H1 (cell line): ENCODE measurements around the gene TUBA1A. TPM values are rescaled to one million over a fixed set of nuclear protein-coding genes. Genes with fewer than 3 reads are reported as not detected.

Experiments used
- CTCF ChIA-PET: fragments of 300-600 bp; sonication (Branson Sonifier 250); formaldehyde crosslinking; loops from one replicate; lab custom pipeline; 2021; ENCODE audit not compliant: partially characterized antibody; lab: Charles Lee
- POLR2A ChIA-PET: fragments of 300-600 bp; sonication (Branson Sonifier 250); formaldehyde crosslinking; loops from one replicate; lab custom pipeline; 2021; ENCODE audit warnings: inconsistent platforms; ENCODE audit not compliant: partially characterized antibody; lab: Charles Lee
- DNase-seq, 2 experiments: peaks; one replicate each; pipeline versions ENCODE4 v3.0.0 to v3.0.0-alpha.2; 2010 to 2022; ENCODE audit warnings: low spot score in 2 of 2, low read depth in 1 of 2, mixed read lengths in 1 of 2
- FAIRE-seq: peaks from 2 replicates; lab custom pipeline; 2011; peaks lifted over from hg19 to GRCh38; lab: Jason Lieb, UNC
- H2AFZ ChIP-seq: 2 replicates; pipeline ENCODE4 v1.8.1; 2012; ENCODE audit warnings: low read length, inconsistent platforms
- H2AK5ac ChIP-seq: 2 replicates; pipeline ENCODE4 v1.6.1; 2013; ENCODE audit warnings: low read depth, low read length
- H2BK120ac ChIP-seq: replicated peaks from 2 replicates; pipeline ENCODE3; 2013; ENCODE audit warnings: low read depth, low read length, inconsistent platforms
- H2BK12ac ChIP-seq: 2 replicates; pipeline ENCODE4 v1.6.1; 2013; ENCODE audit warnings: low read depth, low read length
- H2BK15ac ChIP-seq: 2 replicates; pipeline ENCODE4 v1.6.1; 2013; ENCODE audit warnings: low read length
- H2BK20ac ChIP-seq: 2 replicates; pipeline ENCODE4 v1.6.1; 2013; ENCODE audit warnings: low read length
- H2BK5ac ChIP-seq: 2 replicates; pipeline ENCODE4 v1.6.1; 2013; ENCODE audit warnings: low read depth, low read length
- H3K14ac ChIP-seq: 2 replicates; pipeline ENCODE4 v1.6.1; 2013; ENCODE audit warnings: inconsistent platforms; ENCODE audit not compliant: insufficient read length
- H3K18ac ChIP-seq: 2 replicates; pipeline ENCODE4 v1.6.1; 2013; ENCODE audit warnings: low read length; ENCODE audit errors: extremely low read depth
- H3K23ac ChIP-seq: 2 replicates; pipeline ENCODE4 v1.6.1; 2013; ENCODE audit warnings: inconsistent platforms; ENCODE audit not compliant: insufficient read length
- H3K23me2 ChIP-seq: 2 replicates; pipeline ENCODE4 v1.6.1; 2013; ENCODE audit warnings: low read depth, low read length
- H3K27ac ChIP-seq: 2 replicates; pipeline ENCODE4 v1.6.1; 2011; ENCODE audit warnings: low read depth, low read length, inconsistent platforms
- H3K27me3 ChIP-seq, 4 experiments: replicated peaks in 1 of 4; 1 replicate in 1 of 4; 2 replicates in 3 of 4; pipeline versions ENCODE4 v1.6.1 to v1.8.1; 2011 to 2013; ENCODE audit warnings: low read length in 3 of 4, mild to moderate bottlenecking in 3 of 4, inconsistent platforms in 2 of 4, mixed read lengths in 2 of 4, moderate library complexity in 1 of 4; ENCODE audit not compliant: control insufficient read depth in 3 of 4, insufficient read depth in 3 of 4; ENCODE audit errors: extremely low read depth in 1 of 4
- H3K36me3 ChIP-seq, 4 experiments: 2 replicates each; pipeline versions ENCODE4 v1.6.1 to v1.8.1; 2011 to 2013; ENCODE audit warnings: mild to moderate bottlenecking in 4 of 4, low read length in 3 of 4, moderate library complexity in 2 of 4, control low read depth in 1 of 4, inconsistent platforms in 1 of 4; ENCODE audit not compliant: insufficient read depth in 4 of 4, control insufficient read depth in 2 of 4
- H3K4ac ChIP-seq: replicated peaks from 2 replicates; pipeline ENCODE3; 2013; ENCODE audit warnings: low read length, low read depth, mixed read lengths, inconsistent platforms; ENCODE audit not compliant: insufficient read length
- H3K4me1 ChIP-seq, 4 experiments: replicated peaks in 1 of 4; 1 replicate in 1 of 4; 2 replicates in 3 of 4; pipeline versions ENCODE4 v1.6.1 to v1.8.1; 2011 to 2013; ENCODE audit warnings: low read length in 3 of 4, inconsistent platforms in 2 of 4, mixed read lengths in 1 of 4; ENCODE audit not compliant: insufficient read depth in 4 of 4, control insufficient read depth in 3 of 4
- H3K4me2 ChIP-seq, 2 experiments: 2 replicates each; pipeline versions ENCODE4 v1.6.1 to v1.8.1; 2011 to 2013; ENCODE audit warnings: low read depth in 2 of 2, low read length in 2 of 2, control low read depth in 1 of 2, inconsistent platforms in 1 of 2, mild to moderate bottlenecking in 1 of 2; ENCODE audit not compliant: insufficient read depth in 1 of 2
- H3K4me3 ChIP-seq, 4 experiments: fragments of 200-600, 300-600 bp in 1 of 4; sonication (generic), shearing (Covaris generic), sonication (Bioruptor Twin) in 1 of 4; 2 replicates each; pipeline versions ENCODE4 v1.5.1 to v1.8.1; 2011 to 2016; ENCODE audit warnings: low read length in 4 of 4, low read depth in 3 of 4, control low read depth in 2 of 4, inconsistent platforms in 2 of 4, mild to moderate bottlenecking in 2 of 4, mixed read lengths in 1 of 4, moderate library complexity in 1 of 4; ENCODE audit not compliant: insufficient read depth in 2 of 4; ENCODE audit errors: extremely low read depth in 1 of 4
- H3K56ac ChIP-seq: replicated peaks from 2 replicates; pipeline ENCODE3; 2013; ENCODE audit warnings: low read depth, mild to moderate bottlenecking, mixed read lengths, low read length, inconsistent platforms; ENCODE audit not compliant: insufficient read length
- H3K79me1 ChIP-seq: 2 replicates; pipeline ENCODE4 v1.6.1; 2013; ENCODE audit warnings: low read depth, low read length, control low read depth
- H3K79me2 ChIP-seq, 2 experiments: 2 replicates each; pipeline versions ENCODE4 v1.6.1 to v1.8.1; 2012 to 2013; ENCODE audit warnings: low read length in 2 of 2, mild to moderate bottlenecking in 2 of 2, inconsistent platforms in 1 of 2; ENCODE audit not compliant: insufficient read depth in 2 of 2, control insufficient read depth in 1 of 2
- H3K9ac ChIP-seq, 4 experiments: replicated peaks in 1 of 4; 1 replicate in 1 of 4; 2 replicates in 3 of 4; pipeline versions ENCODE4 v1.6.1 to v1.8.1; 2011 to 2013; ENCODE audit warnings: low read depth in 3 of 4, low read length in 3 of 4, control low read depth in 2 of 4, mild to moderate bottlenecking in 2 of 4, moderate library complexity in 2 of 4, inconsistent platforms in 1 of 4; ENCODE audit errors: extremely low read depth in 1 of 4
- H3K9me3 ChIP-seq, 2 experiments: 2 replicates each; pipeline versions ENCODE4 v1.6.1 to v1.8.1; 2012 to 2013; ENCODE audit warnings: mild to moderate bottlenecking in 2 of 2, moderate library complexity in 2 of 2, control low read depth in 1 of 2, inconsistent platforms in 1 of 2, low read depth in 1 of 2, low read length in 1 of 2, mixed read lengths in 1 of 2; ENCODE audit not compliant: insufficient read depth in 2 of 2
- H4K20me1 ChIP-seq, 2 experiments: replicated peaks in 1 of 2; 2 replicates each; pipeline versions ENCODE3 to v1.8.1; 2011 to 2013; ENCODE audit warnings: inconsistent platforms in 2 of 2, low read length in 2 of 2, mild to moderate bottlenecking in 1 of 2; ENCODE audit not compliant: insufficient read depth in 2 of 2, control insufficient read depth in 1 of 2
- H4K5ac ChIP-seq: 2 replicates; pipeline ENCODE4 v1.6.1; 2013; ENCODE audit warnings: low read length, low read depth, mixed read lengths, inconsistent platforms; ENCODE audit not compliant: insufficient read length
- H4K8ac ChIP-seq: 2 replicates; pipeline ENCODE4 v1.8.0; 2013; ENCODE audit warnings: mild to moderate bottlenecking, moderate library complexity, low read length, inconsistent platforms; ENCODE audit not compliant: insufficient read depth; ENCODE audit errors: extremely low read depth
- H4K91ac ChIP-seq: replicated peaks from 2 replicates; pipeline ENCODE3; 2013; ENCODE audit warnings: low read length, mixed read lengths, inconsistent platforms; ENCODE audit not compliant: insufficient read length
- SUZ12 ChIP-seq: fragments of 200-600 bp; sonication (generic); IDR thresholded peaks from 2 replicates; pipeline ENCODE4 v1.6.1; 2012; ENCODE audit warnings: mild to moderate bottlenecking, inconsistent platforms, low read length, moderate library complexity, mixed read lengths
- WGBS, 2 experiments: shearing (Covaris generic) in 1 of 2; methylation state at CpG; one replicate each; pipeline versions ENCODE4 v1.1.6 to v1.1.7; 2013 to 2015; ENCODE audit warnings: low lambda C conversion rate in 2 of 2, mixed read lengths in 2 of 2, inconsistent platforms in 1 of 2, low coverage in 1 of 2, missing lambda C conversion rate in 1 of 2; ENCODE audit not compliant: insufficient replicate concordance in 2 of 2, insufficient coverage in 1 of 2, insufficient read length in 1 of 2; ENCODE audit errors: extremely low coverage in 1 of 2, missing lambda C conversion rate in 1 of 2; 5-methylcytosine and 5-hydroxymethylcytosine counted together
- polyA plus RNA-seq, 7 experiments: library from polyadenylated mRNA; depleted of rRNA in 3 of 7; stranded (reverse) in 5 of 7; unstranded in 2 of 7; fragments of >200 nt in 5 of 7; fragments of 200-250 nt in 2 of 7; gene quantifications; 1 replicate in 5 of 7; 2 replicates in 1 of 7; 4 replicates in 1 of 7; pipeline versions ENCODE4 v1.2.1 to v1.2.3, GENCODE V29; 2011 to 2013; ENCODE audit warnings: missing spikeins in 2 of 7, mixed read lengths in 2 of 7
- total RNA-seq: library from RNA; stranded (reverse); fragmentation: NEBNext Ultra II Directional; extraction: Animal tissue kit (Norgen Biotek cat#: 25700); gene quantifications from 2 replicates; pipeline ENCODE4 v1.2.1, GENCODE V29; 2021

TUBA1A gene
- total and polyA plus RNA-seq, 2 of the 8 experiments (the other 6 are each of a cell fraction or from before 2014, with no cell fraction given): 283 to 1,018 TPM

- Histone ChIP-seq H2AFZ (no peak overlapping the region), H3K9ac (no peak overlapping the region), H3K79me2 (peaks cover 0 to 9% of the 10 kb centered on the region in 2 experiments; a peak in 2 of 4 replicates), H2BK120ac (no peak overlapping the region), H2BK12ac (no peak overlapping the region), H3K18ac (no peak overlapping the region), H2BK5ac (no peak overlapping the region), H3K27ac (no peak overlapping the region), H3K4me3 (no peak overlapping the region), H2AK5ac (no peak overlapping the region), H3K9me3 (no peaks in the 10 kb centered on the region), H3K4me2 (no peak overlapping the region), H3K27me3 (no peaks in the 10 kb centered on the region), H3K79me1 (no peaks in the 10 kb centered on the region; the same call in 1 of the 2 replicates), H3K23ac (no peak overlapping the region), H3K23me2 (peaks cover 5% of the 10 kb centered on the region; the same call in 1 of the 2 replicates), H3K36me3 (peaks cover 0 to 11% (median 4%) of the 10 kb centered on the region in 4 experiments; a peak in 4 of 8 replicates), H2BK20ac (no peak overlapping the region), H2BK15ac (no peak overlapping the region), H4K5ac (no peak overlapping the region), H4K91ac (no peak overlapping the region), H3K56ac (no peak overlapping the region), H4K20me1 (peaks cover 0 to 4% of the 10 kb centered on the region in 2 experiments), H3K4ac (no peak overlapping the region), H3K14ac (no peak overlapping the region), H4K8ac (no peak overlapping the region), H3K4me1 (no peaks in the 10 kb centered on the region; a peak in 2 of 7 replicates)
- ChIA-PET POLR2A (interaction anchor here (0.9 to 3.7 kb wide), 4 partner anchors 9 to 73 kb away, joined by 3 to 18 read pairs (median 6); partner anchors contain the start of gene TUBA1B), CTCF (no interaction called here)
- FAIRE-seq: no peak
- 83% methylated on average over 3 of the region's 3 CpGs; no CpG with 5 or more reads in 1 of the 2 experiments for WGBS, 2 experiments
- TF ChIP-seq SUZ12: no peak
- DNase-seq: no peak
These were observed 2.1 kb upstream of the TUBA1A start for GRCh38 chr12:49190974-49191373.
